Activated CD8-positive, alpha-beta memory T cell treated with anti-CD3 and anti-CD28 coated beads, Interleukin-2, amount 10 ng/mL, durations not matched to agents 7 days and 5 days (primary cell): ENCODE measurements around the gene APRT. TPM values are rescaled to one million over a fixed set of nuclear protein-coding genes. Genes with fewer than 3 reads are reported as not detected.

ENCODE experiments used
- ATAC-seq: fragments of 150-1000 bp; cut with Tn5 transposase; one replicate; pipeline ENCODE4 v1.10.0; 2021; ENCODE audit warnings: moderate library complexity
- CTCF ChIA-PET: fragments of 350-600 bp; sonication (Branson Sonifier 250); formaldehyde crosslinking; loops from one replicate; lab custom pipeline; 2021; ENCODE audit warnings: antibody characterized with exemption; lab: Charles Lee
- DNase-seq: peaks from one replicate; pipeline ENCODE4 v3.0.0-alpha.2; 2020
- H3K27ac Mint-ChIP-seq: one replicate; pipeline ENCODE4 v1.8.0; 2021; ENCODE audit warnings: mild to moderate bottlenecking, mixed read lengths
- H3K27me3 Mint-ChIP-seq: one replicate; pipeline ENCODE4 v1.8.0; 2021; ENCODE audit warnings: mixed read lengths
- H3K36me3 Mint-ChIP-seq: one replicate; pipeline ENCODE4 v1.8.0; 2021; ENCODE audit warnings: mild to moderate bottlenecking, mixed read lengths
- H3K4me1 Mint-ChIP-seq: one replicate; pipeline ENCODE4 v1.8.0; 2021; ENCODE audit warnings: mixed read lengths
- H3K4me3 Mint-ChIP-seq: one replicate; pipeline ENCODE4 v1.8.0; 2021; ENCODE audit warnings: mild to moderate bottlenecking, moderate library complexity, mixed read lengths
- H3K9me3 Mint-ChIP-seq: one replicate; pipeline ENCODE4 v1.8.0; 2022; ENCODE audit warnings: low read depth, mixed read lengths
- total RNA-seq, 2 experiments: library from RNA; stranded (reverse); gene quantifications; one replicate each; pipeline ENCODE4 v1.2.3, GENCODE V29; 2021

APRT gene
- total RNA-seq, 2 experiments from 2014 or later, result 127 to 148 TPM

- H3K27me3 Mint-ChIP-seq, result no peaks in the 10 kb centered on the region
Observed at GRCh38 chr16:88838566-88838965, 26.8 kb upstream of the APRT start.

GRCh38 chr16:88837806-88838205, 26.1 kb upstream of the APRT start:
- Mint-ChIP-seq H3K27ac (no peak overlapping the region), H3K4me1 (peaks cover 5% of the 10 kb centered on the region), H3K27me3 (no peaks in the 10 kb centered on the region), H3K4me3 (no peak overlapping the region), H3K9me3 (no peaks in the 10 kb centered on the region), H3K36me3 (no peaks in the 10 kb centered on the region)
- ATAC-seq (no peak), DNase-seq (no peak)
- CTCF ChIA-PET, result no interaction called here

More at GRCh38 chr16:88838566-88838965, 26.8 kb upstream of the APRT start:
- Mint-ChIP-seq H3K36me3 (no peaks in the 10 kb centered on the region), H3K4me1 (peaks cover 5% of the 10 kb centered on the region), H3K9me3 (no peaks in the 10 kb centered on the region), H3K4me3 (no peak overlapping the region), H3K27ac (no peak overlapping the region)
- DNase-seq, result no peak
- ATAC-seq, result no peak
- CTCF ChIA-PET, result no interaction called here

- no peak overlapping the region for H3K4me3 Mint-ChIP-seq
- peaks cover under 1% of the 10 kb centered on the region for H3K4me1 Mint-ChIP-seq
- no peaks in the 10 kb centered on the region for H3K9me3 Mint-ChIP-seq
- H3K27ac Mint-ChIP-seq, result no peak overlapping the region
- H3K36me3 Mint-ChIP-seq, result no peaks in the 10 kb centered on the region
- DNase-seq, result no peak
- H3K27me3 Mint-ChIP-seq, result no peaks in the 10 kb centered on the region
- CTCF ChIA-PET, result no interaction called here
- no peak for ATAC-seq
Observed at GRCh38 chr16:88836791-88837190, 25.1 kb upstream of the APRT start.

GRCh38 chr16:88835818-88836217, 24.1 kb upstream of the APRT start:
- Mint-ChIP-seq H3K9me3 (no peaks in the 10 kb centered on the region), H3K4me1 (no peaks in the 10 kb centered on the region)
- CTCF ChIA-PET, result no interaction called here

GRCh38 chr16:88835383-88835782, 23.7 kb upstream of the APRT start:
- H3K27ac Mint-ChIP-seq, result no peak overlapping the region
- no peaks in the 10 kb centered on the region for H3K36me3 Mint-ChIP-seq
- H3K9me3 Mint-ChIP-seq, result no peaks in the 10 kb centered on the region
- H3K27me3 Mint-ChIP-seq, result no peaks in the 10 kb centered on the region
- H3K4me1 Mint-ChIP-seq, result no peaks in the 10 kb centered on the region
- CTCF ChIA-PET, result no interaction called here
- ATAC-seq (no peak), DNase-seq (no peak)
- H3K4me3 Mint-ChIP-seq, result no peak overlapping the region

More at GRCh38 chr16:88835818-88836217, 24.1 kb upstream of the APRT start:
- Mint-ChIP-seq H3K36me3 (no peaks in the 10 kb centered on the region), H3K4me3 (no peak overlapping the region), H3K27me3 (no peaks in the 10 kb centered on the region), H3K27ac (no peak overlapping the region)
- DNase-seq, result no peak
- ATAC-seq, result no peak

- Mint-ChIP-seq H3K27ac (no peak overlapping the region), H3K36me3 (no peaks in the 10 kb centered on the region), H3K27me3 (no peaks in the 10 kb centered on the region), H3K9me3 (no peaks in the 10 kb centered on the region), H3K4me1 (no peaks in the 10 kb centered on the region), H3K4me3 (no peak overlapping the region)
- CTCF ChIA-PET, result no interaction called here
- DNase-seq, result no peak
- ATAC-seq, result no peak
Observed at GRCh38 chr16:88834670-88835069, 22.9 kb upstream of the APRT start.

GRCh38 chr16:88833086-88833485, 21.4 kb upstream of the APRT start:
- Mint-ChIP-seq H3K4me3 (no peak overlapping the region), H3K36me3 (no peaks in the 10 kb centered on the region), H3K4me1 (no peaks in the 10 kb centered on the region), H3K9me3 (no peaks in the 10 kb centered on the region), H3K27me3 (no peaks in the 10 kb centered on the region), H3K27ac (no peak overlapping the region)
- CTCF ChIA-PET, result no interaction called here
- DNase-seq (no peak), ATAC-seq (no peak)

GRCh38 chr16:88831838-88832237, 20.1 kb upstream of the APRT start:
- no peak for DNase-seq
- Mint-ChIP-seq H3K27me3 (no peaks in the 10 kb centered on the region), H3K36me3 (no peaks in the 10 kb centered on the region), H3K4me3 (no peak overlapping the region), H3K9me3 (no peaks in the 10 kb centered on the region), H3K4me1 (no peaks in the 10 kb centered on the region), H3K27ac (no peak overlapping the region)
- ATAC-seq, result no peak
- CTCF ChIA-PET, result no interaction called here

GRCh38 chr16:88830783-88831182, 19.1 kb upstream of the APRT start:
- CTCF ChIA-PET, result no interaction called here
- DNase-seq (no peak), ATAC-seq (no peak)
- Mint-ChIP-seq H3K4me3 (no peak overlapping the region), H3K27ac (no peak overlapping the region), H3K27me3 (no peaks in the 10 kb centered on the region), H3K9me3 (no peaks in the 10 kb centered on the region), H3K4me1 (no peaks in the 10 kb centered on the region), H3K36me3 (no peaks in the 10 kb centered on the region)

- no peaks in the 10 kb centered on the region for H3K9me3 Mint-ChIP-seq
- DNase-seq (no peak), ATAC-seq (no peak)
- H3K4me3 Mint-ChIP-seq, result no peak overlapping the region
- no peaks in the 10 kb centered on the region for H3K4me1 Mint-ChIP-seq
- H3K36me3 Mint-ChIP-seq, result no peaks in the 10 kb centered on the region
- CTCF ChIA-PET, result interaction anchor here (0.7 kb wide), 1 partner anchor 28 kb away, joined by 3 read pairs; no protein-coding TSS in a partner anchor
- no peaks in the 10 kb centered on the region for H3K27me3 Mint-ChIP-seq
- no peak overlapping the region for H3K27ac Mint-ChIP-seq
Observed at GRCh38 chr16:88830258-88830657, 18.5 kb upstream of the APRT start.

GRCh38 chr16:88828711-88829110, 17.0 kb upstream of the APRT start:
- DNase-seq, result no peak
- H3K9me3 Mint-ChIP-seq, result no peaks in the 10 kb centered on the region
- ATAC-seq, result no peak
- no peak overlapping the region for H3K27ac Mint-ChIP-seq
- H3K36me3 Mint-ChIP-seq, result no peaks in the 10 kb centered on the region
- CTCF ChIA-PET, result interaction anchor here (1.4 kb wide), 1 partner anchor 17 kb away, joined by 4 read pairs; the partner anchor contains the start of gene APRT
- no peaks in the 10 kb centered on the region for H3K27me3 Mint-ChIP-seq
- H3K4me1 Mint-ChIP-seq, result no peaks in the 10 kb centered on the region
- H3K4me3 Mint-ChIP-seq, result no peak overlapping the region

- Mint-ChIP-seq H3K4me3 (no peak overlapping the region), H3K27ac (no peak overlapping the region), H3K4me1 (no peaks in the 10 kb centered on the region), H3K9me3 (no peaks in the 10 kb centered on the region), H3K27me3 (no peaks in the 10 kb centered on the region), H3K36me3 (no peaks in the 10 kb centered on the region)
- ATAC-seq, result no peak
- CTCF ChIA-PET, result interaction anchor here (0.6 to 1.4 kb wide), 3 partner anchors 9 to 1247 kb away, joined by 3 to 4 read pairs (median 4); partner anchors contain the start of gene APRT
- no peak for DNase-seq
Observed at GRCh38 chr16:88827727-88828126, 16.0 kb upstream of the APRT start.

- no peak overlapping the region for H3K27ac Mint-ChIP-seq
- no peak overlapping the region for H3K4me3 Mint-ChIP-seq
- no peaks in the 10 kb centered on the region for H3K27me3 Mint-ChIP-seq
- CTCF ChIA-PET, result no interaction called here
- H3K36me3 Mint-ChIP-seq, result no peaks in the 10 kb centered on the region
- DNase-seq (no peak), ATAC-seq (no peak)
- H3K4me1 Mint-ChIP-seq, result no peaks in the 10 kb centered on the region
- H3K9me3 Mint-ChIP-seq, result no peaks in the 10 kb centered on the region
Observed at GRCh38 chr16:88826070-88826840, 14.5 kb upstream of the APRT start.

- no peaks in the 10 kb centered on the region for H3K27me3 Mint-ChIP-seq
- no peaks in the 10 kb centered on the region for H3K4me1 Mint-ChIP-seq
- no peak for DNase-seq
- no peaks in the 10 kb centered on the region for H3K36me3 Mint-ChIP-seq
- CTCF ChIA-PET, result no interaction called here
- ATAC-seq, result no peak
- no peak overlapping the region for H3K4me3 Mint-ChIP-seq
- H3K9me3 Mint-ChIP-seq, result no peaks in the 10 kb centered on the region
- H3K27ac Mint-ChIP-seq, result no peak overlapping the region
Observed at GRCh38 chr16:88825146-88825545, 13.4 kb upstream of the APRT start.
